Suppressor macrophage treated with lipopolysaccharide for 4 hours (primary cell): ENCODE data around the gene GVQW3.

Experiments
- DNase-seq: peaks from one replicate; pipeline ENCODE4 v3.0.0-alpha.2; 2020

Gene GVQW3

GRCh38 chr11:76380977-76381719 lies at the start of gene GVQW3, which contains the start of gene THAP12:
Gene GVQW3, plus strand, starts transcription at chr11:76381323. Its CDS starts 506 bp downstream, at chr11:76381829.
Gene THAP12, minus strand, starts transcription at chr11:76381132. Its CDS starts 296 bp downstream, at chr11:76380836.
- peak; percentile 100 for DNase-seq

DNA sequence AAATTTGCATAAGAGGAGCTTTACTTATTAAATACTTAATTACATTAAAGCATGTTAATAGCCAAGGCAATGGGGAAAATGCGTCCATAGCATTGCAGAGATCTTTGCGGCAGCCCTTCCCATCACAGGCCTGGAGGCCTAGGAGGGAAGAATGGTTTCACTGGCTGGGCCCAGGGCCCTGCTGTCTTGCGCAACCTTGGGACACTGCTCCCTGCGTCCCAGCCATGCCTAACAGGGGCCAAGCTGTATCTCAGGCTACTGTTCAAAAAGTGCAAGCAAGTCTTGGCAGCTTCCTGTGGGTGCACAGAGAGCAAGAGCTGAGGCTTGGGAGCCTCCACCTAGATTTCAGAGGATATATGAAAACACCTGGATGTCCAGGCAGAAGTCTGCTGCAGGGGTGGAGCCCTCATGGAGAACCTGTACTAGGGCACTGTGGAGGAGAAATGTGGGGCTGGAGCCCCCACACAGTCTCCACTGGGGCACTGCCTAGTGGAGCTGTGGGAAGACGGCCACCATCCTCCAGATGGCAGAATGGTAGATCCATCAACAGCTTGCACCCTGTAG lies 46.2 kb upstream of the GVQW3 start:
- no peak for DNase-seq

GRCh38 chr11:76335842-76336241 lies 45.3 kb upstream of the GVQW3 start:
- peak; percentile 88 for DNase-seq

DNA sequence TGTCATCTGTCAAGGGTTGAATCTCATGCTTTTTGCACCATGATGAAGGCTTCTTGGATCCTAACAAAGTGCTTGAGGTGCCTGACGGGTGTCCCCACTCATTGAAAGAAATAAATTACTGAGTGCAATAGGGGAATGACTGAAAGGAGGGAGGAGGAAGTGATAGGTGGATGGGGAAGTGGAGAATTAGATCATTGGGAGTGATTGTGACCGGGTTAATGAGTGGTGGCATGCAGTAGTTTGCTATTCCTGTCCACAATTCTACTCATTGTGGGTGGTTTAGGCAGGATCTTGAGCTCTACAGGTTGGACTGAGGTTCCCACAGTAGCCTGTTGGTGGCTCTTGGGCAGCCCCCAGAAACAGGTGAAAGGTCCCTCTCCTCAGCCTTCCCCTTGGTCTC lies 44.5 kb upstream of the GVQW3 start:
- peak; percentile 45 for DNase-seq

GRCh38 chr11:76337469-76337868 lies 43.7 kb upstream of the GVQW3 start:
- no peak for DNase-seq

- DNase-seq = peak; percentile 44
These were observed 43.2 kb upstream of the GVQW3 start for GRCh38 chr11:76337923-76338322.

GRCh38 chr11:76339221-76339620 lies 41.9 kb upstream of the GVQW3 start:
- DNase-seq = peak; percentile 80

GRCh38 chr11:76347466-76347865 lies 33.7 kb upstream of the GVQW3 start:
- no peak for DNase-seq

DNA sequence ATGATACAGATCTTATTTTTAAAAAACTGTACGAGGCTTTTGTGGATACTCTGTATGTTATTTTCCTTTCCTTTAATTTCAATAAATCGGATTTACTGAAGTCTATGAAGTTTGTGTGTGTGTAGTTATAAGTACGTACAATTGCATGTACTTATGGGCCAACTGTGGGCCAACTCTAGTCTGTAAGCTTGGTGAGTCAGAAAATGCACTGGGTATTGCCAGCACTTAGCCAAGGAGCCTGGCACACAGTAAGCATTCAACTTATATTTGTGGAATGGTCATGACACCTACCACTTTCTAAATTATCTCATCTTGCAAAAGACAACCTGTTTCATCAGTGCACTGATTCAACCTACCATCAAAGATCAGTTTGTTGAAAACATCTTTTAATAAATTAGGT lies 32.8 kb upstream of the GVQW3 start:
- DNase-seq = no peak

GRCh38 chr11:76355172-76355571 lies 26.0 kb upstream of the GVQW3 start:
- DNase-seq = no peak

DNA sequence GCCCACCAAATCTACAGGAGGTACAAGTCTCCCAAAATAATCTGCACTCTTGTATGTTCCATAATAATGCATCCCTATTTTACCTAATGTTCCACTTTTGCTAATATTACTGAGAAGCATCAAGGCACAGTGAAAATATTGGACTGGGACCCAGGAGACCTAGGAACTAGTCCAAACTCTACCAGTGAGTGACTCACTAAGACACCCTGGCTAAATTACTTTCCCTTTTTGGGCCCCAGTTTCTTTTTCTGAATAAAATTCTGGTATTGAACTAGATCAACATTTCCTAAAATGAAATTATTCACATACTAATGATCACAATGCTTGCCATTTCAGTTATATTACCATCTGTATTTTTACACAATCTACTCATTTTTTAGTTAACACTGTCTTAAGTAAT lies 19.7 kb upstream of the GVQW3 start:
- DNase-seq = no peak

- DNase-seq = no peak
These were observed 19.3 kb upstream of the GVQW3 start for GRCh38 chr11:76361776-76362175.

GRCh38 chr11:76362716-76363115 lies 18.4 kb upstream of the GVQW3 start:
- DNase-seq = no peak

DNA sequence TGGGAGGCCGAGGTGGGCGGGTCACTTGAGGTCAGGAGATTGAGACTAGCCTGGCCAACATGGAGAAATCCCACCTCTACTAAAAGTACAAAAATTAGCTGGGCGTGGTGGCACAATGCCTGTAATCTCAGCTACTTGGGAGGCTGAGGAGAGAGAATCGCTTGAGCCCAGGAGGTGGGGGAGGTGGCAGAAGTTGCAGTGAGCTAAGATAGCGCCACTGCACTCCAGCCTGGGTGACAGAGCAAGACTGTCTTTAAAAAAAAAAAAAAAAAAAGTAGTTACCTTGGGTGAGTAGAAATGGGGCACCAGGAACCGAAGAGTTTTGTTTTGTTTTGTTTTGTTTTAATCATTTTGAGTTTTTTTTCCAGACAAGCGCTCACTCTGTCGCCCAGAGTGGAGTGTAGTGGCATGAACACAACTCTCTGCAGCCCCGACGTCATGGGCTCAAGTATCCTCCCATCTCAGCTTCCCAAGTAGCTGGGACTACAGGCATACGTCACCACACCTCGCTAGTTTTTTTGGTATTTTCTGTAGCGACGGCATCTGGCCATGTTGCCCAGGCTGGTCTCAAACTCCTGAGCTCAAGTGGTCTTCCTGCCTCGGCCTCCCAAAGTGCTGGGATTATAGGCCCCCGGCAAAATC lies 16.0 kb upstream of the GVQW3 start:
- no peak for DNase-seq

DNA sequence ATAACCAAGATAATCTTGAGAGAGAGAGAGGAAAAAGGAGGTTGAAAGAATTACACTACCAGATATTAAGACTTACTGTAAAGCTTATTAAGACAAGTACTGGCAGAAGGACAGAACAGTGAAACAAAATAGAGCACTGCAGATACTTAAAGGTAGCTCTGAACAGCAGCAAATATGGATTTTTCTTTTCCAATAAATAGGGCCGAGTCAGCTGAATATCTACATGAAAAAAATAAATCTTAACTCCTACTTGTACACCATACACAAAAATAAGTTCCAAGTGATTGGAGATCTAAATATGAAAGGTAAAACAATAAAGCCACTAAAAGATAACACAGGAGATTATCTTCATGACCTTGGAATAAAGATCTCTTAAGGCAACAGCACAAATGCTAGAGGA lies 12.6 kb upstream of the GVQW3 start:
- DNase-seq = no peak

- no peak for DNase-seq
These were observed 11.7 kb upstream of the GVQW3 start for GRCh38 chr11:76369406-76369805.

DNA sequence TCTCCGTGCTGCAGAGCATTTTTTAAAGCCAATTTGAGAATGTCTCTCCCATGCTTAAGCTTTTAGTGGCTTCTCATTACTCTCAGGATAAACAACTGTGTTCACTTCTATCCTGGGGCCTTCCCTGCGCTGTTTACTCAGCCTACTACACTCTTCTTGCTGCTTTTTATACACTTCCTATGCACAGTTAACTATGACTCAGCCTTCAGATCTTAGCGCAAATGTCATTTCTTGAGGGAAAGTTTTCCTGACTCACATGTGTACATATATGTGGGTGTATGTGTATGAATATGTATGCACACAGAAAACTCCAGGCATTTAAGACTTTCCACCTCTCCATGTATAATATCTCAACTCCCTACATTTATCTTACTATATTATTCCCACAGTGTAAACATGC lies 10.0 kb upstream of the GVQW3 start:
- peak; percentile 78 for DNase-seq

DNA sequence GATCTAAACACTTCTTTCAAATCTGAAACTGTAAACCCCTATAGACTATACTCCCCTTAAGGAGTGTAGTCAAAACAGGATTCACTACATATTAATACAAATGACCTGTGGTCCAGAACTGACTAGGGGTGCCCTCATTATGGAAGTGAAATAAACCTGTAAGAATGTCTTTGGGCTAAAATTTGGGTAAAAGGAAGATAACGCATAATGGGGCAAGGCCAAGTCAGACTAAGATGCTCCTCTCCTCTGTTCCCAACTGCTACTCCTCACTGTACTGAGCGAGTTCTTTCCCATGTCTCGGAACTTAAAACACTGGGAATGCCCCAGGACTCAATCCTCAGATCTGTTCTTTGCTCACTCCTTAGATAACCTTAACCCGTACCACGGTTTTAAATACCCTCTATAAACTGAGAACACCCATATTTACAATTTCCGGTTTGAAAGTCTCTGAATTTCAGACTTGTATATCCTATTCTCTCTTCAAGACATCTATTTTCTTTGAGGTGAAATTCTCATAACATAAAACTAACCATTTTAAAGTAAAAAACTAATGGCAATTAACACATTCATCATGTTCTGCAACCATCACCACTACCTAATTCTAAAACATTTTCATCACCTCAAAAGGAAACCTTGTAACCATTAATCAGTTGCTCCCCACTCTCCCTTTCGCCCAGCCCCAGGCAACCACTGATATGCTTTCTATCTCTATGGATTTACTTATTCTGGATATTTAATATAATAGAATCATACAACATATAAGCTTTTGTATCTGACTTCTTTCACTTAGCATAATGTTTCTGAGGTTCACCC lies 4.2 kb upstream of the GVQW3 start:
- no peak for DNase-seq

GRCh38 chr11:76379807-76380158 lies 1.3 kb upstream of the GVQW3 start:
- no peak for DNase-seq

GRCh38 chr11:76380159-76380976 lies 755 bp upstream of the GVQW3 start:
- peak; percentile 51 for DNase-seq

DNA sequence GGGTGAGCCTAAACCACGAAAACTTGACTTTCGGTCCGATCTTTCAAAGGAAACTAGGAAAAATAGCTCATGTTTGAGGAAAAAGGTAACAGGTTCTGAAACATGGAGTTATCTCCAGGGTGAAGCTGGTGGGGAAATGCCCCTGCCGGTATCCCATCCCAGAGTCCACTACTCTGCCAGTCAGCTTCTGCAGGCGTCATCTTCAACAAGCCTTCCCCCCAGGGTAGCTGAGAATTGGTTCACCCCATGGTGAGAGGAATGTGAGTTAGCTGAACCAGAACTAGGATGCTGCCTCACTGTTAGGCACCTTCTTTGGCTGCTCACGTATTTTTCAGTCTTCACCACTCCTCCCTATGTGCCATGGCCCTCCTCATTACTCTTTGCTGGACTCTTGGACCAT lies 1.1 kb downstream of the GVQW3 start:
- no peak for DNase-seq

GRCh38 chr11:76385903-76386302 lies 4.8 kb downstream of the GVQW3 start:
- no peak for DNase-seq

GRCh38 chr11:76388408-76388807 lies 7.3 kb downstream of the GVQW3 start:
- no peak for DNase-seq
